CD4-positive, alpha-beta T cell treated with Interferon gamma for 1 hour (primary cell): Measurements from ENCODE around the gene PTGR3.
A peak's percentile ranks its signal among the peaks of the same experiment; 100 is the strongest.

Source experiments
- DNase-seq: peaks from one replicate; pipeline ENCODE4 v3.0.0-alpha.2; 2020

The PTGR3 gene

DNA sequence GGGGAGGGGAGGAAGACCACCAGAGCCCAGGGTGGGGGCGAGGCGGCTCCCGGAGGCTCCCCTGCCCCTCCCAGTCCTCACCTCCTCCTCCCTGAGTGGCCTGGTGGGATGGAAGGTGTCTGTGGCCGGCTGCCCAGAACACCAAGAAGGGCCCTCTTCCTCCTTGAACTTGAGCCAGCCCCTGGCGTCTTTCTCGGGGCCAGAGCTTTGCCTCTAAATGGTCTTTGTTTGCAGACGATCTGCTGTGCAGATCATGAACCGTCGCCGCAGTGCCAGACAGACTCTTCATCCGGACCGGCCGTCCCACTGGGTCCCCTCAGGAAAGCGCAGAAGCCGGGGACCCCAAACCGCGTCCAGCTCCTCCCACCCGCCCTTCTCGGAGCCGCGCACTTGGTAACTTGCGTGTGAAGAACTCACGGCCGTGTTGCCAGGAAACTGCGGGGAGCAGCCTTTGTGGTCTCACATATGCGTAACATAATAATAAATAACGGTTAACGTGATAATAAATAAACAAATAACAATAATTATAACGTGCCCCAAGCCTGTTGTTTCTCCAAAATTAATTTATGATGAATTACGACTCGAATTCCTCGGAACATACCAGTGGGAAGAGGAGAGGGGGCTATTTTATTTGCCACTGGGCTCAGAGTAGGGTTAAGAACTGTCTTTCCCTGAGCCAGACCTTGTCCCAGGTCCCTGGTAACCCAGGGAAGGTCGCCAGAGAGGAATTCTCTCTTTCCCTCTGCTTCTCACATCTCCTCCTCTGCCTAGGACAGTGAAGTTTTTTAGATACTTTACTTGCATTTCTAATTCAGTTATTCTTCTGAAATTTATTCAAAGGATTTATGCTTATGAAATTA is 41.0 kb downstream of the PTGR3 start:
- DNase-seq = no peak

DNA sequence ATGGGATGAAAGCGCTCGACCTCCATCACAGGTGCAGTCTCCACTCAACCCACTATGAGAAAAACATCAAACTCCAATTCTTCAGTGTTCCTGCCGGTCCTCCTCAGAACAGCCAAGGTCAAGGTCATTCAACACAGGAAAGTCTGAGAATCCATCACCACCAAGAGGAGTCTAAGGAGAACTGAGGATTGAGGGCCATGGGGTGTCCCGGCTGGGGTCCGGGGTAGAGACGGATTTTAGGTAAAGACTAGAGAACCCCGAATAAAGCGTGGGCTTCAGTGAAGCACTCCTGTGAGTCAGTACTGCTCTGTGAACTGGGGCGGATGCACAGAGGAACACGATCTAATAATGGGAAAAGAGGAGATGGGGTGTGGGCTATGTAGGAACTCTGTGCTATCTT is 41.8 kb downstream of the PTGR3 start:
- no peak for DNase-seq

DNA sequence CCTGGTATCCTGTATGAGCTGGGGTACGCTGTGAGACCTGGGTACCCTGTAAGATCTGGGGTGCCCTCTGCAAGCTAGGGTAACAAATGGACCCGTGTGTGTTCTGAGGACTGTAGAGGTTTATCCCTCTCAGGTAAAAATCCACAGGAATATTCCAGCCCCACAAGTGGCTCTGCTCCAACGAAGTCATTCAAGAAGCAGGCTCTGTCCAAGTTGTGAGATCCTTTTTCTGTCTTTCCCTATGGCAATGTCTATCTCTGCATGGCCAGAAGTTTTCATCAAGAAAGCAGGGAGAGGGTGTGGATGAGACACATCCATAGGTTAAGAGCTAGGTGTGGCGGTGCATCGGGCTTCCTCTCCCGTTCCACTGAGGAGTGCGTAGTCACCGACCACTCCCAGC is 43.0 kb downstream of the PTGR3 start:
- DNase-seq = no peak

DNA sequence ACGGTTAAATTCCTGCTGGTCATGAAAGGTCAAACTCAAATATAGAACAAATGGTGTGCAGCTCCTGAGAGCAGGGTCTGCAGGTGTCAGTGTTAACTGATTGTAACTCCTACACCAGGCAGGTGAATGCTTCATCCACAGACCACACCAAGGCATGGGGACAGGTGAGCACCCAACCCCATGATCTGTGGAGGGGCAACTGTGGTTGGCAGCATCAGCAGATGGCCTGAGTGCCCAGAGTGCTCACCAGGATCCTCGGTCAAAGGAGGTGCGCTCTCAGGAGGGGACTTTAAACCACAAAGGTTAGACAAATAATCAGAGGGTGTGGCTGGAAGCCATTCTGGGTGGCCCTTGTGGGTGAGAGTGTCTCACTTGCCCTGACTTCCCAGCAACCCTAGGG is 44.5 kb downstream of the PTGR3 start:
- no peak for DNase-seq

DNA sequence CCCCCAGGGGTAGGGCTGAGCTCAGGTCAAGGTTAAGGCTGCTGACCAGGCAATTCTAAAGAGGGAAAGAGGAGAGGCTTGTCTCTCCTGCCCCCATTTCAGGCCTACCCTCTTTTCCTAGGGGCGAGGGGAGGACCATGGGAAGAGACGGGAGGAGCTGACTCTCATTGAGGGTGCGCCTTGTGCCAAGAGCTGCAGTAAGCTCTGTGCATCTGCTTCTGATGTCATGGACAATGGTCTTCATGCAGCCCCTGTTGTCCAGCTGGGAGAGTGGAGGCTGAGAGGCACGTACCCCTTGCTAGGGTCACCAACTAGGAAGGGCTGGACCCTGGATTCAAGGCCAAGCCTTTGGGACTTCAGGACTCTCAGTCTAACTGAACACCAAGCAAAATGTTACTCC is 45.2 kb downstream of the PTGR3 start:
- DNase-seq = no peak

DNA sequence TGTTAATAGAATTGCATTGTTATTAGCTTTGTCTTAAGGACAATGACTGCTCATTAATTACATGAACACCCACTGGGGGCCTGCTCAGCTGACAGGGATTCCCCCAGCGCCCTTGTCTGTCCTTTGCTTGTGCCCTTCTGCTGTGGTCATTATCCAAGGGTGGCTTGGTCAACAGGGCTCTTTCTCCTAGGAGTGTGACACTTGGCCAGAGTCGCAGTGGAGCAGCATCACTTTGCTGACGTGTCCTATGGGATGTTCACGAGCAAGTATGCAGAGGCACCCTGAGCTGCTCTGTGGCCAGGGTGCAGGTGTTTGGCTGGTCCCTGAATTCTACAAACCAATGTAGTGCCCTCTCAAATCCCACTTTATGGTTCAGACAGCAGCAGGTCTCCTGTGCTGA is 46.0 kb downstream of the PTGR3 start:
- no peak for DNase-seq

DNA sequence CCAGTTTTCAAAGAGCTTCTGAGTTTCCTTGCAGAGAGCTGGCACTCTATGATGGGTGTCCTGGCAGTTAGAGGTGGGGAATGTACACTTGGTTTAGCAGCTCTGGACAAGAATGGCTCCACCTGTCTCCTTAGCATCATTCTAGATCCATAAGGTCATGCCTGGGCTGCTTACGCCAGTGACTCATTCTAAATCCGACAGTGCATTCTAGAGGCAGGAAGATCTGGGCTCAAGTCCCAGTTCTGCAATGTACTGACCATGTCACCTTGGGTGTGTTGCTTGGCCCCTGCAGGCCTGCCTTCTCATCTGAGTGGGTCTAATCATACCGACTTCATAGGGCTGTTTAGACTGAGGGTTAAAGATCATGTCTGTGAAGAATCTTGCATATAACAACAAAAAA is 46.5 kb downstream of the PTGR3 start:
- DNase-seq = no peak

DNA sequence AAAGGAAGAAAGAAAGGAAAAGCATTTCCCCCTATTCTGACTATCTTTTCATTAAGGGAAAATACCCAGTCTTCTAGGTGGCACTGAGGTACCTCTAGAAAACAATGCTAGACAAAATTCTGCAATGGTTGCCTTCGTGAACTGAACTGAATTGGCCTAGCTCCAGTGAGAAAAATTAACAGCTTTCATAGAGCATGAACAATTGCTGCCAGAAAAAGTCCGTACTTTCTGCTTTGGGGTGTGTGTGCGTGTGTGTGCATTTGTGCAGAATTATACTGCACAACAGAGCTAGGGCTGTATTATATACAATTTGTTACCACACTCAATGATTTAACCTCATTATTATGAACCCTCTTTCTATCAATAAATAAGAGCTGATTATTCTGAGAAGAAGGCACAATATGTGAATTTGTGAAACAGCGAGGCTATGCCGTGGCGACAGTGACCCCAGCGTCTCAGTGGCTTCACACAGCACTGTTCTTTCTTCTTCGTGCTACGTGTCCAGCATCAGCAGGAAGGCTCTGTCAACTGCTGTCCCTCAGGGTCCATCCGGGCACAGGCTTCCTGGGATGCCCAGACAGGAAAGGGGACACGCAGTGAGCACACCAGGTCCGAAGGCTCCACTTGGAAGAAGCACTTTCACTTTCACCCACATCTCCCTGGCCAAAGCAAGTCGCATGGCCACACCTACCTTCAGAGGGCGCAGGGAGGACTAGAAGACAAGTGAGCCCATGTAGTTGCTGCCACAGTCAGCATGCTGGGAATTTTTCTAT is 47.5 kb downstream of the PTGR3 start:
- peak; percentile 40 for DNase-seq

DNA sequence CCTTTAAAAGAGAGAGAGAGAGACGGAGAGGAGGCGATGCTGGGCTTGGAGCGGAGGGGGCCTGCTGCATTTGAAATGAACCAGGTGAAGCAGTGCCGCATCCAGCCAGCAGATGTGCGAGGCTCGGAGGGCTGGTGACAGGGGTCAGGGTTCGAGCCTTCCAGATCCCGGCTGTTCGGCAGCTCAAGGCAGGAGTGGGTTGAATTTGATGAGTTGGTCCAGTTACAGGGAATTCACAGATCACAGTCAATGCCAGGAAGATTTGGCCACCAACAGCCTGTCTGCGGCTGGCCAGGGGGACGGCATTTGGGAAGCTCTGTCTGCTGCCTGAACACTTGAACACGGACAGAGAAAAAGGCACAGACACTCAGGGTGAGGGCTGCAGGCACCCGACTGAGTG is 48.6 kb downstream of the PTGR3 start:
- no peak for DNase-seq

DNA sequence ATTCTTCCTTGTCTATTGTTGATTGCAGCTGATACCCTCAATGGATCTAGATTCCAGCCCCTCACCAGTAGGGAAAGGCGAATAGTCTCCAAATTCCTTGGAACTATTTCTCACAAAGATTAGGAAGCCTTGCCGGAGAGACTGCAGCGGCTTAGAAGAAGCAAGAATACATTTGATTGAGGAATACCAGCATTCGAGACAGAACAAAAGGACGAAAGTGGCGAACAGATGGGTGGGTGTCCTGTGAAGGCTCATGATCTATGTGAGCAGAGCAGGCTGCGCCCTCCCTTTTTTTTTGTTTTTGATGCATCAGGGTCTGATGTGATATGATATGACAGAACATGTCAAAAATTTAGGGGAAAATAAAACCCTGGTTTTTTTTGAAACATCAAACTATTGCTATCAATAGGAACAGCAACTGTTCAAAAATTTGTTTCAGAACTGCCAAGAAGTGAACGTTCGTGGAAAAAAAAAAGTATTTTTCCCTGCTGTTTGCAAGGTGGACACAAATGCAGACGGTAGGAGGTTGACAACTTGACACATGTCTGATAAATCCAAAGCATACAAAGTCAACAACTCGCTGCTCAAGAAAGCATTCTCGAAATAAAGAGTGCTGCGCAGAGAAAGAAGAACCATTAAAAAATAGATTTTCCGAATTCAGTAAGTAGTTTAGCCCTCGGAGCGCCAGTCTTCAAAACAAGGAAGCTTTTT is 49.1 kb downstream of the PTGR3 start:
- no peak for DNase-seq

DNA sequence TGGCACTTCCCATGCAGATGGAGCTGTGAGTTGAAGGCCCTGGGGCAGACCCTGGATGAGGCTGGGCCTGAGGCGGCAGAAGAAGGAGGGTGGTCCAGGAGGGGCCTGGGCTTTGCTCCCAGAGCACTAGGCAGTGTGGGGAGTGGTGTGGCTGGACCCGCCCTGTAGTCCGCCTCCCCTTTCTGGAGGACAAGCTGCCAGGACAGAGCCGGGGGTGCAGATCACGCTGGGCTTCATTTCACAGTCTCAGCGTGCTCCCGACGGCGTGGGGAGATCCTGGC is 49.8 kb downstream of the PTGR3 start:
- no peak for DNase-seq
